ENCODE results near the gene KRT9. TPM values are rescaled to one million over a fixed set of nuclear protein-coding genes. Genes with fewer than 3 reads are reported as not detected.

KRT9 gene
- total and polyA plus RNA-seq, 2 of the 13 experiments (the other 11 are each of a cell fraction or from before 2014, with no cell fraction given), result not detected

DNA sequence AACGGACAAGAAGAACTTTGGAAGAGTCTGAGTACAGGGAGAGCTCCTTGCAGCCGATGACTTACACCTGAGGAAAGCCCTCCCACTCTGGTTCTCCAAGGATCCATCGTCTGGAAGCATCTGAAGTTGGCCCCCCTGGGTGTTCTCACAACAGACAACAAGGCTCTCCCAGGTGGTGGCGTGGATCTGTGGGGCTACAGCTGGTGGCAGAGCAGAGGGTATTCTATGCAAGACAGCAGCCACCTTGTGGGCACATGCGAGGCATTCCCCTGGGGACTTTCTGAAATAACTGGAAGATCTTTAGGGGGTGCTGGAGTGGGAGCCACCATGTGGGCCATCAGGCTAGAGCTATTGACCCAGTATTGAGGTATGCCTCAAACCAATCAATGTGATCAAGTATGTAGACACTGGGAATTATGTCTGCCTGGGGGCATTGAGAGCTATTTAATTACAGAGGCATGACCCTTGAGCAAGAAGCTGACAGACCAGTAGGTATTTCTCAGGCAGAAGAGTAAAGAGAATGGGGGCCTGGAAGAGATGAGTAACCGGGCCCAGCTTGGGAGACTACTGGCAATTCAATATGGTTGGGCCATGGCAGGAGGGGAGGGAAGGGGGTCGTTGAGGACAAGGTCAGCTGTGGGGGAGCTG is 36.8 kb downstream of the KRT9 start:
- Histone ChIP-seq H3K27me3 (ENCODE audit: control insufficient read depth in 1 of 2, insufficient read depth in 2 of 2, low read length in 2 of 2) (peaks cover 0 to 9% of the 10 kb centered on the region in 2 experiments; a peak in 2 of 5 replicates), H2AFZ (ENCODE audit: low read length) (no peak overlapping the region), H3K79me2 (ENCODE audit: insufficient read depth, low read length) (no peaks in the 10 kb centered on the region), H3K9ac (ENCODE audit: insufficient read depth, low read depth, low read length) (no peak overlapping the region), H3K27ac (ENCODE audit: extremely low read length, insufficient read depth, low read length) (no peak overlapping the region), H4K20me1 (ENCODE audit: insufficient read depth, low read length) (no peaks in the 10 kb centered on the region), H3K4me1 (ENCODE audit: insufficient read depth, low read length) (peaks cover 64% of the 10 kb centered on the region), H3K36me3 (replicated peaks in 1 of 2; ENCODE audit: control insufficient read depth in 1 of 2, insufficient read depth in 2 of 2, low read length in 2 of 2) (no peaks in the 10 kb centered on the region), H3K4me2 (ENCODE audit: low read depth, low read length) (no peak overlapping the region), H3K4me3 (replicated peaks in 1 of 3; ENCODE audit: insufficient read depth in 1 of 3, low read depth in 2 of 3, low read length in 3 of 3) (no peak overlapping the region), H3K9me3 (ENCODE audit: low read length) (no peaks in the 10 kb centered on the region)
- FAIRE-seq, result no peak
- ChIA-PET CTCF (ENCODE audit: low intra/inter-chr PET ratio, low total read pairs) (interaction anchor here (1.3 to 1.7 kb wide), 2 partner anchors 14 to 48 kb away, joined by 3 read pairs; no protein-coding TSS in a partner anchor), POLR2A (no interaction called here)
- TF ChIP-seq ZFP1 (CRISPR knock-in tag; IDR thresholded peaks at IDR 0.05), result no peak
- TF ChIP-seq STAG1 (CRISPR knock-in tag; IDR thresholded peaks at IDR 0.05), result 0 out of 2 replicates have a peak, but pooled peaks have one; percentile 9
- TF ChIP-seq, protein P1, sequence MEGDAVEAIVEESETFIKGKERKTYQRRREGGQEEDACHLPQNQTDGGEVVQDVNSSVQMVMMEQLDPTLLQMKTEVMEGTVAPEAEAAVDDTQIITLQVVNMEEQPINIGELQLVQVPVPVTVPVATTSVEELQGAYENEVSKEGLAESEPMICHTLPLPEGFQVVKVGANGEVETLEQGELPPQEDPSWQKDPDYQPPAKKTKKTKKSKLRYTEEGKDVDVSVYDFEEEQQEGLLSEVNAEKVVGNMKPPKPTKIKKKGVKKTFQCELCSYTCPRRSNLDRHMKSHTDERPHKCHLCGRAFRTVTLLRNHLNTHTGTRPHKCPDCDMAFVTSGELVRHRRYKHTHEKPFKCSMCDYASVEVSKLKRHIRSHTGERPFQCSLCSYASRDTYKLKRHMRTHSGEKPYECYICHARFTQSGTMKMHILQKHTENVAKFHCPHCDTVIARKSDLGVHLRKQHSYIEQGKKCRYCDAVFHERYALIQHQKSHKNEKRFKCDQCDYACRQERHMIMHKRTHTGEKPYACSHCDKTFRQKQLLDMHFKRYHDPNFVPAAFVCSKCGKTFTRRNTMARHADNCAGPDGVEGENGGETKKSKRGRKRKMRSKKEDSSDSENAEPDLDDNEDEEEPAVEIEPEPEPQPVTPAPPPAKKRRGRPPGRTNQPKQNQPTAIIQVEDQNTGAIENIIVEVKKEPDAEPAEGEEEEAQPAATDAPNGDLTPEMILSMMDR (CRISPR knock-in tag; IDR thresholded peaks at IDR 0.05), result 0 out of 2 replicates have a peak, but pooled peaks have one; percentile 8
- no peak for TF ChIP-seq ZMYM4 (CRISPR knock-in tag; IDR thresholded peaks at IDR 0.05)
- no peak for TF ChIP-seq ZMAT3 (CRISPR knock-in tag; conservative IDR thresholded peaks at IDR 0.05)
- TF ChIP-seq CENPT (CRISPR knock-in tag; IDR thresholded peaks at IDR 0.05; ENCODE audit: low read depth), result no peak
- no peak for TF ChIP-seq ZZZ3 (CRISPR knock-in tag; IDR thresholded peaks at IDR 0.05; ENCODE audit: borderline replicate concordance)
- TF ChIP-seq HBP1 (CRISPR knock-in tag; IDR thresholded peaks at IDR 0.05; ENCODE audit: low read depth), result no peak
- no peak for TF ChIP-seq KMT2A (CRISPR knock-in tag; IDR thresholded peaks at IDR 0.05)
- TF ChIP-seq, protein P2, sequence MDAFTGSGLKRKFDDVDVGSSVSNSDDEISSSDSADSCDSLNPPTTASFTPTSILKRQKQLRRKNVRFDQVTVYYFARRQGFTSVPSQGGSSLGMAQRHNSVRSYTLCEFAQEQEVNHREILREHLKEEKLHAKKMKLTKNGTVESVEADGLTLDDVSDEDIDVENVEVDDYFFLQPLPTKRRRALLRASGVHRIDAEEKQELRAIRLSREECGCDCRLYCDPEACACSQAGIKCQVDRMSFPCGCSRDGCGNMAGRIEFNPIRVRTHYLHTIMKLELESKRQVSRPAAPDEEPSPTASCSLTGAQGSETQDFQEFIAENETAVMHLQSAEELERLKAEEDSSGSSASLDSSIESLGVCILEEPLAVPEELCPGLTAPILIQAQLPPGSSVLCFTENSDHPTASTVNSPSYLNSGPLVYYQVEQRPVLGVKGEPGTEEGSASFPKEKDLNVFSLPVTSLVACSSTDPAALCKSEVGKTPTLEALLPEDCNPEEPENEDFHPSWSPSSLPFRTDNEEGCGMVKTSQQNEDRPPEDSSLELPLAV (CRISPR knock-in tag; conservative IDR thresholded peaks at IDR 0.05; ENCODE audit: low read depth), result no peak
- TF ChIP-seq SP5 (CRISPR knock-in tag; IDR thresholded peaks at IDR 0.05; ENCODE audit: borderline replicate concordance, low read depth), result no peak
- no peak for TF ChIP-seq SNAPC2 (CRISPR knock-in tag; IDR thresholded peaks at IDR 0.05)
- TF ChIP-seq RBAK (CRISPR knock-in tag; IDR thresholded peaks at IDR 0.05), result no peak
- no peak for TF ChIP-seq MIER2 (CRISPR knock-in tag; IDR thresholded peaks at IDR 0.05)
- no peak for TF ChIP-seq ZNF567 (CRISPR knock-in tag; IDR thresholded peaks at IDR 0.05; ENCODE audit: borderline replicate concordance)
- no peak for ATAC-seq
- no TSS peak for BruUV-seq (replicated peaks)
- in situ Hi-C loops (cut with HindIII; ENCODE audit: extremely low pct_ligation_motif_present, low pct_unique_long_range_greater_than_20kb), result no loop called here
- intact Hi-C loops (cut with micrococcal nuclease; ENCODE audit: unreplicated experiment), result loop anchor here (10.0 kb wide), 1 partner anchor 120 kb away; no protein-coding TSS in a partner anchor
- no peak for DNase-seq (ENCODE audit: low spot score)
- WGBS (ENCODE audit: low lambda C conversion rate), result 27% methylated on average over 5 of the region's 7 CpGs

Measured in HepG2 (cell line).